Pancreas (tissue), 10 donors: ENCODE results near the gene RUSC1. TPM values are rescaled to one million over a fixed set of nuclear protein-coding genes. Genes with fewer than 3 reads are reported as not detected.
A peak's percentile ranks its signal among the peaks of the same experiment; 100 is the strongest.

Experiments used
- ATAC-seq, 4 donors: fragments of 200-7000 bp; cut with Tn5 transposase; one replicate each; pipeline versions ENCODE4 v1.8.0 to v1.9.1; 2020; ENCODE audit warnings: mild to moderate bottlenecking in 4 of 4, moderate library complexity in 4 of 4
- DNase-seq, 6 donors: peaks; one replicate each; pipeline ENCODE4 v3.0.0-alpha.2; 2020
- FAIRE-seq: peaks from 2 replicates; lab custom pipeline; 2012; peaks lifted over from hg19 to GRCh38; lab: Jason Lieb, UNC
- H3K27ac ChIP-seq, 4 donors: fragments of 200-600 bp; sonication (generic); 1 replicate in 3 of 4; 2 replicates in 1 of 4; pipeline versions ENCODE4 v1.5.0 to v1.8.0; 2020
- H3K27me3 ChIP-seq, 4 donors: fragments of 200-600 bp; one replicate each; pipeline ENCODE4 v1.8.0; 2021
- H3K36me3 ChIP-seq, 3 donors: fragments of 200-600 bp; sonication (generic) in 1 of 3; one replicate each; pipeline versions ENCODE4 v1.5.0 to v1.8.0; 2020 to 2021
- H3K4me1 ChIP-seq, 3 donors: fragments of 200-600 bp; one replicate each; pipeline ENCODE4 v1.8.0; 2021
- H3K4me3 ChIP-seq, 4 donors: fragments of 200-600 bp; sonication (generic) in 2 of 4; one replicate each; pipeline versions ENCODE4 v1.5.0 to v1.8.0; 2020 to 2021
- H3K9me3 ChIP-seq, 4 donors: fragments of 200-600 bp; one replicate each; pipeline ENCODE4 v1.8.0; 2021
- WGBS, 2 donors: extraction: QIAGEN DNeasy Blood & Tissue Kit; methylation state at CpG; one replicate each; pipeline ENCODE4 v1.1.7; 2013; 5-methylcytosine and 5-hydroxymethylcytosine counted together
- intact Hi-C, 3 donors: fragments of 100-400 bp; cut with DNase I; formaldehyde crosslinking; loops; one replicate each; pipeline versions ENCODE4 v1.11.1 to v1.14.2; 2022
- polyA plus RNA-seq, 2 donors: library from polyadenylated mRNA; stranded (reverse); fragments of 200-250 nt; gene quantifications; one replicate each; pipeline ENCODE4 v1.2.3, GENCODE V29; 2013
- total RNA-seq, 6 donors: library from RNA; stranded (reverse); fragmentation: NEBNext Ultra II Directional in 4 of 6; extraction: Animal tissue kit (Norgen Biotek cat#: 25700) in 4 of 6; gene quantifications; one replicate each; pipeline versions ENCODE4 v1.2.1 to v1.2.4, GENCODE V29; 2021 to 2023
- TF ChIP-seq, protein P1 (sequence below), 4 donors: fragments of 200-600 bp; sonication (generic) in 3 of 4; IDR thresholded peaks; one replicate each; pipeline versions ENCODE4 v1.5.0 to v1.8.0; 2021; ENCODE audit warnings: antibody characterized with exemption in 4 of 4
- donor health status: healthy with polysubstance abuse.
- donor health status: DM: no; HTN: no; CAD: no; lungs with moderate emphysema.
- donor health status: DM: no; HTN: no; CAD: no.
- donor health status: control.
- donor health status: control.
- donor health status: Bipolar disorder and iron deficiency.
- donor health status: DM: yes; HTN: yes; CAD: no.
- donor health status: DM: no; HTN: no; CAD: no.
- donor health status: DM: no; HTN: no; CAD: no.
- donor health status: DM: yes; HTN: yes; CAD: no.

Gene RUSC1
- total and polyA plus RNA-seq, 8 donors, result 9.2 to 47.2 (median 12.4) TPM

DNA sequence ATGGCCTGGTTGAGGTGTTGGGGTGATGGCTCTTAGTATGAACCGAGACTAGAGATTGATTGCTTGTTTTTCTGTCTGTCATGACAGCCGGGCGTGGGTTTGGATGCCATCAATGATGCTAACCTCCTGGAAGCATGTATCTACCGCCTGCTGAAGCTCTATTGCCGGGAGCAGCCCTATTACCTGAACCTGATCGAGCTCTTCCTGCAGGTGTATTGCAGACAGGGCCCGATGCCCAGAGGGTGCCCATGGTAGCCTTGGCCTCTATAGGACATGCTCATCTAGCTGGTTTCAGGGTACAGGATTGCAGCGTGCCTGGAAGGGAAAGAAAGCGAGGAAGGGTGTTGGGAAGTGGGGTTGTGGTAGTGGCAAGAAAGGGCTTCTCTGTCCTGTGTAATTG is 2.6 kb upstream of the RUSC1 start:
- FAIRE-seq (no peak), ATAC-seq (no peak), DNase-seq (no peak)
- Histone ChIP-seq H3K9me3 (no peaks in the 10 kb centered on the region), H3K27ac (no peak overlapping the region), H3K4me3 (no peak overlapping the region), H3K4me1 (peaks cover 0 to 7% (median 0%) of the 10 kb centered on the region in 3 donors), H3K27me3 (no peaks in the 10 kb centered on the region), H3K36me3 (no peaks in the 10 kb centered on the region)
- intact Hi-C loops, result no loop called here
- TF ChIP-seq, protein P1, sequence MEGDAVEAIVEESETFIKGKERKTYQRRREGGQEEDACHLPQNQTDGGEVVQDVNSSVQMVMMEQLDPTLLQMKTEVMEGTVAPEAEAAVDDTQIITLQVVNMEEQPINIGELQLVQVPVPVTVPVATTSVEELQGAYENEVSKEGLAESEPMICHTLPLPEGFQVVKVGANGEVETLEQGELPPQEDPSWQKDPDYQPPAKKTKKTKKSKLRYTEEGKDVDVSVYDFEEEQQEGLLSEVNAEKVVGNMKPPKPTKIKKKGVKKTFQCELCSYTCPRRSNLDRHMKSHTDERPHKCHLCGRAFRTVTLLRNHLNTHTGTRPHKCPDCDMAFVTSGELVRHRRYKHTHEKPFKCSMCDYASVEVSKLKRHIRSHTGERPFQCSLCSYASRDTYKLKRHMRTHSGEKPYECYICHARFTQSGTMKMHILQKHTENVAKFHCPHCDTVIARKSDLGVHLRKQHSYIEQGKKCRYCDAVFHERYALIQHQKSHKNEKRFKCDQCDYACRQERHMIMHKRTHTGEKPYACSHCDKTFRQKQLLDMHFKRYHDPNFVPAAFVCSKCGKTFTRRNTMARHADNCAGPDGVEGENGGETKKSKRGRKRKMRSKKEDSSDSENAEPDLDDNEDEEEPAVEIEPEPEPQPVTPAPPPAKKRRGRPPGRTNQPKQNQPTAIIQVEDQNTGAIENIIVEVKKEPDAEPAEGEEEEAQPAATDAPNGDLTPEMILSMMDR (IDR thresholded peaks at IDR 0.05), result no peak
- 92 to 94% methylated on average over 9 of the region's 9 CpGs for WGBS, 2 donors

GRCh38 chr1:155319536-155319935 is 1.2 kb upstream of the RUSC1 start:
- no peaks in the 10 kb centered on the region for H3K36me3 ChIP-seq
- DNase-seq, result no peak
- 73 to 82% methylated on average over 5 of the region's 5 CpGs for WGBS, 2 donors
- H3K4me1 ChIP-seq, result peaks cover 0 to 7% (median 0%) of the 10 kb centered on the region in 3 donors
- FAIRE-seq, result no peak
- ATAC-seq, result no peak
- H3K9me3 ChIP-seq, result no peaks in the 10 kb centered on the region
- TF ChIP-seq, protein P1 (IDR thresholded peaks at IDR 0.05), result no peak
- H3K27me3 ChIP-seq, result no peaks in the 10 kb centered on the region
- intact Hi-C loops, result no loop called here
- H3K27ac ChIP-seq, result no peak overlapping the region
- H3K4me3 ChIP-seq, result no peak overlapping the region

DNA sequence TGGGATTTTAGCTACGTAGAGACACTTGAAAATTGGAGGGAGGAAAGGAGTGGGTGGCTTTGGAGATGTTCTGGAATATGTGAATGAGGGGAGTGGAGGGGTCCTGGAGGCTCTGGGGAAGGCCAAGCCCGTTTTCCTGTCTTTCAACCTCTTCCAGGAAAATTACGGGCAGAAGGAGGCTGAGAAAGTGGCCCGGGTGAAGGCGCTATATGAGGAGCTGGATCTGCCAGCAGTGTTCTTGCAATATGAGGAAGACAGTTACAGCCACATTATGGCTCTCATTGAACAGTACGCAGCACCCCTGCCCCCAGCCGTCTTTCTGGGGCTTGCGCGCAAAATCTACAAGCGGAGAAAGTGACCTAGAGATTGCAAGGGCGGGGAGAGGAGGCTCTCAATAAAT is 442 bp upstream of the RUSC1 start:
- Histone ChIP-seq H3K36me3 (no peaks in the 10 kb centered on the region), H3K9me3 (no peaks in the 10 kb centered on the region), H3K27me3 (no peaks in the 10 kb centered on the region), H3K4me3 (peak overlapping the region in 1 of 4 donors; percentile 34), H3K27ac (no peak overlapping the region), H3K4me1 (peaks cover 0 to 7% (median 0%) of the 10 kb centered on the region in 3 donors)
- 61 to 74% methylated on average over 11 of the region's 11 CpGs for WGBS, 2 donors
- intact Hi-C loops, result loop anchor here in 2 of 3 donors (5.0 to 10.0 kb wide), 3 partner anchors 38 to 68 kb away; partner anchors contain the start of gene ENTREP3 (in 1 of the 2)
- ATAC-seq, result no peak
- DNase-seq, result no peak
- TF ChIP-seq, protein P1 (IDR thresholded peaks at IDR 0.05), result no peak
- FAIRE-seq, result no peak

DNA sequence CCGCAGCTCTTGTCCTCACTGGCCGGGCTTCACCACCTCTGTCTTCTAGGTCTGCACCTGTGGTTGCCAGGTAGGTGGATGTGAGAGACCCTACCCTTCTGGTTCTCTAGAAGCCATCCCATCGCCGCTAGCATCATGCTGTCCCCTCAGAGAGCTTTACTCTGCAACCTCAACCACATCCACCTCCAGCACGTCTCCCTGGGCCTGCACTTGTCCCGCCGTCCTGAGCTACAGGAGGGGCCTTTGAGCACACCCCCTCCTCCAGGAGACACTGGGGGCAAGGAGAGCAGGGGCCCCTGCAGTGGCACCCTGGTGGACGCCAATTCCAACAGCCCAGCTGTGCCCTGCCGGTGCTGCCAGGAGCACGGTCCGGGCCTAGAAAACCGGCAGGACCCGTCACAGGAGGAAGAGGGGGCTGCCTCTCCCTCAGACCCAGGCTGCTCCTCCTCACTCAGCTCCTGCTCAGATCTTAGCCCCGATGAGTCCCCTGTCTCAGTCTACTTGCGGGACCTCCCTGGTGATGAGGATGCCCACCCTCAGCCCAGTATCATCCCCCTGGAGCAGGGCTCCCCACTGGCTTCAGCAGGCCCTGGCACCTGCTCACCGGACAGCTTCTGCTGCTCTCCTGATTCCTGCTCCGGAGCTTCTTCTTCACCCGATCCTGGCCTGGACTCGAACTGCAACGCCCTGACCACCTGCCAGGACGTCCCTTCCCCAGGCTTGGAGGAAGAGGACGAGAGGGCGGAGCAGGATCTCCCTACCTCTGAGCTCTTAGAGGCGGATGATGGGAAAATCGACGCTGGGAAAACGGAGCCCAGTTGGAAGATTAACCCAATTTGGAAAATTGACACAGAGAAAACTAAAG is 1.2 kb downstream of the RUSC1 start:
- intact Hi-C loops, result loop anchor here in 2 of 3 donors (5.0 to 10.0 kb wide), 3 partner anchors 40 to 70 kb away; partner anchors contain the start of gene ENTREP3 (in 1 of the 2)
- H3K4me1 ChIP-seq, result peaks cover 0 to 7% (median 0%) of the 10 kb centered on the region in 3 donors
- ATAC-seq (no peak), FAIRE-seq (no peak), DNase-seq (peak in 3 of 6 donors; percentile 31 to 80 (median 50))
- TF ChIP-seq, protein P1 (IDR thresholded peaks at IDR 0.05), result no peak
- WGBS, 2 donors, result 49 to 59% methylated on average over 27 of the region's 27 CpGs
- H3K4me3 ChIP-seq, result peak overlapping the region in 1 of 4 donors; percentile 79
- no peaks in the 10 kb centered on the region for H3K27me3 ChIP-seq
- no peaks in the 10 kb centered on the region for H3K36me3 ChIP-seq
- no peaks in the 10 kb centered on the region for H3K9me3 ChIP-seq
- H3K27ac ChIP-seq, result peak overlapping the region in 1 of 4 donors; percentile 97
